ENCODE results near the gene LAMB2. TPM values are rescaled to one million over a fixed set of nuclear protein-coding genes. Genes with fewer than 3 reads are reported as not detected.
A peak's percentile ranks its signal among the peaks of the same experiment; 100 is the strongest.

The LAMB2 gene
- total RNA-seq, result 1 to 10 TPM in 1 of 2 experiments, under 1 TPM in 1; 0.45 to 1.2 TPM

GRCh38 chr3:49132437-49133225 is at the start of gene LAMB2:
TSS of gene LAMB2 (minus strand) at chr3:49133050. CDS start at chr3:49132867, 183 bp downstream.
- no peaks in the 10 kb centered on the region for H3K36me3 Mint-ChIP-seq
- no peak within 1 kb of the TSS for H3K27ac Mint-ChIP-seq
- POLR2A ChIA-PET, result no interaction called here
- no peaks in the 10 kb centered on the region for H3K9me3 Mint-ChIP-seq
- H3K4me3 Mint-ChIP-seq, result no peak within 1 kb of the TSS
- DNase-seq, result no peak
- peaks cover 16% of the 10 kb centered on the region for H3K27me3 Mint-ChIP-seq
- peaks cover 3% of the 10 kb centered on the region for H3K4me1 Mint-ChIP-seq
- no peak for ATAC-seq (ENCODE audit: low read depth)

- POLR2A ChIA-PET, result no interaction called here
- Mint-ChIP-seq H3K4me1 (peaks cover 2% of the 10 kb centered on the region), H3K9me3 (no peaks in the 10 kb centered on the region), H3K27me3 (peaks cover 7% of the 10 kb centered on the region), H3K27ac (no peak overlapping the region), H3K36me3 (no peaks in the 10 kb centered on the region), H3K4me3 (no peak overlapping the region)
- ATAC-seq (ENCODE audit: low read depth) (no peak), DNase-seq (no peak)
Measured at GRCh38 chr3:49181351-49181750, 48.5 kb upstream of the LAMB2 start.

GRCh38 chr3:49180116-49180515 is 47.3 kb upstream of the LAMB2 start:
- DNase-seq, result no peak
- peaks cover 3% of the 10 kb centered on the region for H3K4me1 Mint-ChIP-seq
- H3K27me3 Mint-ChIP-seq, result peaks cover 7% of the 10 kb centered on the region
- no peaks in the 10 kb centered on the region for H3K36me3 Mint-ChIP-seq
- no peak overlapping the region for H3K4me3 Mint-ChIP-seq
- H3K9me3 Mint-ChIP-seq, result no peaks in the 10 kb centered on the region
- POLR2A ChIA-PET, result interaction anchor here (0.9 kb wide), 1 partner anchor 9 kb away, joined by 3 read pairs; the partner anchor contains the start of gene KLHDC8B
- H3K27ac Mint-ChIP-seq, result no peak overlapping the region
- ATAC-seq (ENCODE audit: low read depth), result no peak

- no peaks in the 10 kb centered on the region for H3K9me3 Mint-ChIP-seq
- no peaks in the 10 kb centered on the region for H3K36me3 Mint-ChIP-seq
- H3K4me3 Mint-ChIP-seq, result no peak overlapping the region
- no peak overlapping the region for H3K27ac Mint-ChIP-seq
- peaks cover 15% of the 10 kb centered on the region for H3K4me1 Mint-ChIP-seq
- ATAC-seq (ENCODE audit: low read depth) (no peak), DNase-seq (no peak)
- H3K27me3 Mint-ChIP-seq, result peaks cover 7% of the 10 kb centered on the region
- POLR2A ChIA-PET, result no interaction called here
Measured at GRCh38 chr3:49177073-49177472, 44.2 kb upstream of the LAMB2 start.

- DNase-seq, result no peak
- Mint-ChIP-seq H3K36me3 (no peaks in the 10 kb centered on the region), H3K4me3 (no peak overlapping the region), H3K4me1 (peaks cover 20% of the 10 kb centered on the region), H3K27ac (no peak overlapping the region), H3K27me3 (peaks cover 6% of the 10 kb centered on the region), H3K9me3 (no peaks in the 10 kb centered on the region)
- ATAC-seq (ENCODE audit: low read depth), result no peak
- POLR2A ChIA-PET, result interaction anchor here (0.6 kb wide), 1 partner anchor 34 kb away, joined by 4 read pairs; no protein-coding TSS in a partner anchor
Measured at GRCh38 chr3:49175530-49175929, 42.7 kb upstream of the LAMB2 start.

GRCh38 chr3:49174397-49174985 is 41.6 kb upstream of the LAMB2 start:
- H3K4me3 Mint-ChIP-seq, result no peak overlapping the region
- ATAC-seq (ENCODE audit: low read depth) (no peak), DNase-seq (no peak)
- no peak overlapping the region for H3K27ac Mint-ChIP-seq
- H3K4me1 Mint-ChIP-seq, result peaks cover 20% of the 10 kb centered on the region
- no peaks in the 10 kb centered on the region for H3K9me3 Mint-ChIP-seq
- POLR2A ChIA-PET, result no interaction called here
- H3K27me3 Mint-ChIP-seq, result peaks cover 6% of the 10 kb centered on the region
- H3K36me3 Mint-ChIP-seq, result no peaks in the 10 kb centered on the region

- Mint-ChIP-seq H3K27me3 (peaks cover 3% of the 10 kb centered on the region), H3K27ac (no peak overlapping the region), H3K9me3 (no peaks in the 10 kb centered on the region), H3K4me3 (no peak overlapping the region), H3K4me1 (peaks cover 20% of the 10 kb centered on the region), H3K36me3 (no peaks in the 10 kb centered on the region)
- DNase-seq (no peak), ATAC-seq (ENCODE audit: low read depth) (no peak)
- POLR2A ChIA-PET, result no interaction called here
Measured at GRCh38 chr3:49173792-49174170, 40.9 kb upstream of the LAMB2 start.

- Mint-ChIP-seq H3K36me3 (no peaks in the 10 kb centered on the region), H3K27me3 (peaks cover 2% of the 10 kb centered on the region), H3K4me1 (peaks cover 20% of the 10 kb centered on the region), H3K4me3 (no peak overlapping the region), H3K9me3 (no peaks in the 10 kb centered on the region), H3K27ac (no peak overlapping the region)
- POLR2A ChIA-PET, result no interaction called here
- DNase-seq (no peak), ATAC-seq (ENCODE audit: low read depth) (no peak)
Measured at GRCh38 chr3:49173116-49173791, 40.4 kb upstream of the LAMB2 start.

- ATAC-seq (ENCODE audit: low read depth) (no peak), DNase-seq (no peak)
- Mint-ChIP-seq H3K4me3 (no peak overlapping the region), H3K4me1 (peaks cover 20% of the 10 kb centered on the region), H3K27ac (no peak overlapping the region), H3K27me3 (peaks cover 2% of the 10 kb centered on the region), H3K9me3 (no peaks in the 10 kb centered on the region), H3K36me3 (no peaks in the 10 kb centered on the region)
- POLR2A ChIA-PET, result no interaction called here
Measured at GRCh38 chr3:49172551-49173041, 39.7 kb upstream of the LAMB2 start.

- Mint-ChIP-seq H3K27me3 (peaks cover 2% of the 10 kb centered on the region), H3K4me1 (peaks cover 20% of the 10 kb centered on the region), H3K4me3 (peak overlapping the region; percentile 25), H3K36me3 (no peaks in the 10 kb centered on the region), H3K9me3 (no peaks in the 10 kb centered on the region), H3K27ac (no peak overlapping the region)
- DNase-seq, result no peak
- ATAC-seq (ENCODE audit: low read depth), result no peak
- POLR2A ChIA-PET, result interaction anchor here (0.5 kb wide), 1 partner anchor 161 kb away, joined by 3 read pairs; no protein-coding TSS in a partner anchor
Measured at GRCh38 chr3:49171775-49172500, 39.1 kb upstream of the LAMB2 start.

GRCh38 chr3:49171119-49171774 is 38.4 kb upstream of the LAMB2 start, which contains the start of gene KLHDC8B:
TSS of gene KLHDC8B (plus strand) at chr3:49171598. CDS start at chr3:49172770, 1,172 bp downstream.
- DNase-seq (peak; percentile 94), ATAC-seq (ENCODE audit: low read depth) (peak; percentile 90)
- H3K27ac Mint-ChIP-seq, result peak within 1 kb of the TSS; percentile 74
- H3K4me1 Mint-ChIP-seq, result peaks cover 24% of the 10 kb centered on the region
- peak within 1 kb of the TSS; percentile 83 for H3K4me3 Mint-ChIP-seq
- H3K36me3 Mint-ChIP-seq, result peaks cover under 1% of the 10 kb centered on the region
- H3K27me3 Mint-ChIP-seq, result peaks cover 2% of the 10 kb centered on the region
- H3K9me3 Mint-ChIP-seq, result no peaks in the 10 kb centered on the region
- POLR2A ChIA-PET, result interaction anchor here (0.5 to 1.0 kb wide), 3 partner anchors 9 to 245 kb away, joined by 3 to 4 read pairs (median 3); no protein-coding TSS in a partner anchor

GRCh38 chr3:49170744-49171118 is 37.9 kb upstream of the LAMB2 start:
- Mint-ChIP-seq H3K4me1 (peaks cover 25% of the 10 kb centered on the region), H3K27me3 (peaks cover 2% of the 10 kb centered on the region), H3K9me3 (no peaks in the 10 kb centered on the region), H3K4me3 (peak overlapping the region; percentile 83), H3K27ac (peak overlapping the region; percentile 74), H3K36me3 (peaks cover 2% of the 10 kb centered on the region)
- DNase-seq (no peak), ATAC-seq (ENCODE audit: low read depth) (no peak)
- POLR2A ChIA-PET, result interaction anchor here (1.0 kb wide), 2 partner anchors 9 to 245 kb away, joined by 3 to 4 read pairs; no protein-coding TSS in a partner anchor
